Esophagus squamous epithelium (tissue), 5 donors: ENCODE data around the gene ITGA7. TPM values are rescaled to one million over a fixed set of nuclear protein-coding genes. Genes with fewer than 3 reads are reported as not detected.

Experiments
- DNase-seq: peaks from one replicate; lab custom pipeline; 2025; lab: John Stamatoyannopoulos, UW
- H3K27ac ChIP-seq, 4 donors: fragments of 200-600 bp; sonication (generic); one replicate each; pipeline ENCODE4 v1.5.1; 2016 to 2019; ENCODE audit warnings: mild to moderate bottlenecking in 1 of 4
- H3K27me3 ChIP-seq, 4 donors: fragments of 200-600 bp; sonication (generic); 1 replicate in 3 of 4; 2 replicates in 1 of 4; pipeline versions ENCODE4 v1.5.1 to v1.6.0; 2017 to 2021; ENCODE audit warnings: antibody characterized with exemption in 1 of 4
- H3K36me3 ChIP-seq, 3 donors: fragments of 200-600 bp; sonication (generic); one replicate each; pipeline ENCODE4 v1.5.1; 2016 to 2019
- H3K4me1 ChIP-seq, 3 donors: fragments of 200-600 bp; sonication (generic); one replicate each; pipeline ENCODE4 v1.5.1; 2017 to 2019
- H3K4me3 ChIP-seq, 4 donors: fragments of 200-600 bp; sonication (generic); 1 replicate in 3 of 4; 2 replicates in 1 of 4; pipeline ENCODE4 v1.5.1; 2016 to 2019; ENCODE audit warnings: mild to moderate bottlenecking in 2 of 4, moderate library complexity in 1 of 4
- H3K9me3 ChIP-seq, 3 donors: fragments of 200-600 bp; sonication (generic); one replicate each; pipeline ENCODE4 v1.5.1; 2016 to 2019
- CTCF ChIP-seq, 6 experiments: fragments of 450-650 bp in 4 of 6; fragments of 200-600 bp in 2 of 6; sonication (generic) in 2 of 6; IDR thresholded peaks; one replicate each; pipeline ENCODE4 v1.5.1; 2016 to 2019; ENCODE audit warnings: antibody characterized with exemption in 6 of 6, mild to moderate bottlenecking in 4 of 6, moderate library complexity in 4 of 6
- POLR2A ChIP-seq, 4 donors: fragments of 450-650 bp; IDR thresholded peaks; one replicate each; pipeline ENCODE4 v1.6.1; 2017; ENCODE audit warnings: antibody characterized with exemption in 4 of 4, mild to moderate bottlenecking in 4 of 4, moderate library complexity in 3 of 4
- WGBS, 2 donors: methylation state at CpG; one replicate each; pipeline ENCODE4 v1.1.5; 2018; 5-methylcytosine and 5-hydroxymethylcytosine counted together
- intact Hi-C: fragments of 100-400 bp; cut with DNase I; formaldehyde crosslinking; loops from one replicate; pipeline ENCODE4 v1.15.0; 2022
- total RNA-seq, 4 donors: library from RNA; depleted of rRNA; stranded (reverse); fragments of >200 nt; gene quantifications; one replicate each; pipeline ENCODE4 v1.1.0, GENCODE V29; 2016
- donor health status: DM: yes; HTN: yes; CAD: no.

Gene ITGA7
- total RNA-seq, 4 donors from 2014 or later: 1.1 to 26.3 (median 10.5) TPM

GRCh38 chr12:55703901-55704761, 3.6 kb downstream of the ITGA7 start:
- Histone ChIP-seq H3K4me3 (peak overlapping the region in 3 of 4 donors; percentile 56 to 65 (median 59)), H3K27ac (peak overlapping the region; percentile 37 to 87 (median 81)), H3K4me1 (peaks cover 9 to 50% (median 12%) of the 10 kb centered on the region in 3 donors), H3K36me3 (no peaks in the 10 kb centered on the region), H3K27me3 (peaks cover 0 to 32% (median 1%) of the 10 kb centered on the region in 4 donors), H3K9me3 (no peaks in the 10 kb centered on the region)
- no peak for TF ChIP-seq POLR2A (IDR thresholded peaks at IDR 0.05)
- TF ChIP-seq CTCF (IDR thresholded peaks at IDR 0.05): no peak
- no peak for DNase-seq
- intact Hi-C loops: no loop called here
- 53 to 58% methylated on average over 5 of the region's 6 CpGs for WGBS, 2 donors

GRCh38 chr12:55703288-55703687, 4.4 kb downstream of the ITGA7 start:
- Histone ChIP-seq H3K27ac (peak overlapping the region; percentile 37 to 87 (median 81)), H3K27me3 (peaks cover 0 to 28% (median 1%) of the 10 kb centered on the region in 4 donors), H3K36me3 (no peaks in the 10 kb centered on the region), H3K4me1 (peaks cover under 1 to 41% (median 11%) of the 10 kb centered on the region in 3 donors), H3K4me3 (peak overlapping the region in 2 of 4 donors; percentile 24 to 65), H3K9me3 (no peaks in the 10 kb centered on the region)
- 50% methylated on average over 2 of the region's 2 CpGs; no CpG with 5 or more reads in 1 of the 2 donors for WGBS, 2 donors
- no peak for TF ChIP-seq POLR2A (IDR thresholded peaks at IDR 0.05)
- TF ChIP-seq CTCF (IDR thresholded peaks at IDR 0.05): no peak
- DNase-seq: no peak
- intact Hi-C loops: no loop called here

GRCh38 chr12:55702861-55703260, 4.8 kb downstream of the ITGA7 start:
- TF ChIP-seq POLR2A (IDR thresholded peaks at IDR 0.05) (no peak), CTCF (IDR thresholded peaks at IDR 0.05) (no peak)
- Histone ChIP-seq H3K36me3 (no peaks in the 10 kb centered on the region), H3K27ac (peak overlapping the region in 3 of 4 donors; percentile 80 to 87 (median 82)), H3K4me1 (peaks cover 0 to 37% (median 7%) of the 10 kb centered on the region in 3 donors), H3K27me3 (peaks cover 0 to 24% (median 1%) of the 10 kb centered on the region in 4 donors), H3K9me3 (no peaks in the 10 kb centered on the region), H3K4me3 (peak overlapping the region in 2 of 4 donors; percentile 24 to 65)
- 84 to 100% methylated on average over 2 to 4 of the region's 8 CpGs for WGBS, 2 donors
- no peak for DNase-seq
- intact Hi-C loops: no loop called here

GRCh38 chr12:55700255-55701018, 7.3 kb downstream of the ITGA7 start:
- peaks cover 0 to 2% (median 0%) of the 10 kb centered on the region in 4 donors for H3K27me3 ChIP-seq
- intact Hi-C loops: no loop called here
- no peak for TF ChIP-seq CTCF (IDR thresholded peaks at IDR 0.05)
- no peak for TF ChIP-seq POLR2A (IDR thresholded peaks at IDR 0.05)
- peaks cover 0 to 6% (median 0%) of the 10 kb centered on the region in 3 donors for H3K36me3 ChIP-seq
- H3K4me1 ChIP-seq: peaks cover 0 to 18% (median 0%) of the 10 kb centered on the region in 3 donors
- DNase-seq: no peak
- peak overlapping the region in 1 of 4 donors; percentile 3 for H3K27ac ChIP-seq
- H3K4me3 ChIP-seq: no peak overlapping the region
- H3K9me3 ChIP-seq: no peaks in the 10 kb centered on the region
- WGBS, 2 donors: 67 to 78% methylated on average over 6 to 11 of the region's 21 CpGs
